Transverse colon (tissue), 4 donors: ENCODE results near the gene LGALS1.

ENCODE experiments used
- EP300 ChIP-seq: sonication (generic); formaldehyde crosslinking; IDR thresholded peaks from one replicate; pipeline ENCODE4 v1.6.1; 2017; ENCODE audit warnings: antibody characterized with exemption, low read depth
- POLR2A ChIP-seq: fragments of 450-650 bp; IDR thresholded peaks from one replicate; pipeline ENCODE4 v1.6.1; 2016; ENCODE audit warnings: antibody characterized with exemption, mild to moderate bottlenecking, moderate library complexity
- POLR2AphosphoS5 ChIP-seq, 3 donors: sonication (generic); formaldehyde crosslinking; IDR thresholded peaks; one replicate each; pipeline ENCODE4 v1.6.1; 2016; ENCODE audit warnings: antibody characterized with exemption in 3 of 3
- TF ChIP-seq, protein P1 (sequence below), 5 experiments: fragments of 200-600 bp in 3 of 5; fragments of 450-650 bp in 2 of 5; sonication (generic) in 3 of 5; IDR thresholded peaks; 1 replicate in 2 of 5; 2 replicates in 3 of 5; pipeline ENCODE4 v1.5.1; 2016 to 2017; ENCODE audit warnings: antibody characterized with exemption in 5 of 5, inconsistent platforms in 3 of 5, mild to moderate bottlenecking in 2 of 5, moderate library complexity in 1 of 5

- no peak for TF ChIP-seq POLR2A
- TF ChIP-seq, protein P1, sequence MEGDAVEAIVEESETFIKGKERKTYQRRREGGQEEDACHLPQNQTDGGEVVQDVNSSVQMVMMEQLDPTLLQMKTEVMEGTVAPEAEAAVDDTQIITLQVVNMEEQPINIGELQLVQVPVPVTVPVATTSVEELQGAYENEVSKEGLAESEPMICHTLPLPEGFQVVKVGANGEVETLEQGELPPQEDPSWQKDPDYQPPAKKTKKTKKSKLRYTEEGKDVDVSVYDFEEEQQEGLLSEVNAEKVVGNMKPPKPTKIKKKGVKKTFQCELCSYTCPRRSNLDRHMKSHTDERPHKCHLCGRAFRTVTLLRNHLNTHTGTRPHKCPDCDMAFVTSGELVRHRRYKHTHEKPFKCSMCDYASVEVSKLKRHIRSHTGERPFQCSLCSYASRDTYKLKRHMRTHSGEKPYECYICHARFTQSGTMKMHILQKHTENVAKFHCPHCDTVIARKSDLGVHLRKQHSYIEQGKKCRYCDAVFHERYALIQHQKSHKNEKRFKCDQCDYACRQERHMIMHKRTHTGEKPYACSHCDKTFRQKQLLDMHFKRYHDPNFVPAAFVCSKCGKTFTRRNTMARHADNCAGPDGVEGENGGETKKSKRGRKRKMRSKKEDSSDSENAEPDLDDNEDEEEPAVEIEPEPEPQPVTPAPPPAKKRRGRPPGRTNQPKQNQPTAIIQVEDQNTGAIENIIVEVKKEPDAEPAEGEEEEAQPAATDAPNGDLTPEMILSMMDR (IDR thresholded peaks at IDR 0.05): no peak
- TF ChIP-seq EP300: no peak
- no peak for TF ChIP-seq POLR2AphosphoS5 (IDR thresholded peaks at IDR 0.05)
Measured at GRCh38 chr22:37714634-37715033, 39.2 kb downstream of the LGALS1 start.
